GM23338 (cell line): ENCODE measurements around the gene SLC8B1. TPM values are rescaled to one million over a fixed set of nuclear protein-coding genes. Genes with fewer than 3 reads are reported as not detected.

Experiments
- ATAC-seq: fragments of 200-7000 bp; cut with Tn5 transposase; 3 replicates; pipeline ENCODE4 v1.9.1; 2020
- DNase-seq: peaks from one replicate; pipeline ENCODE4 v3.0.0-alpha.2; 2015; ENCODE audit warnings: low spot score
- H2AFZ ChIP-seq: fragments of 200-600 bp; sonication (generic); 2 replicates; pipeline ENCODE4 v1.8.0; 2016; ENCODE audit warnings: antibody characterized with exemption, mild to moderate bottlenecking, moderate library complexity
- H3F3A ChIP-seq: fragments of 200-600 bp; sonication (generic); replicated peaks from 2 replicates; pipeline ENCODE4 v1.8.0; 2017; ENCODE audit warnings: antibody characterized with exemption, mixed run types, low read depth
- H3K27ac ChIP-seq: fragments of 200-600 bp; sonication (generic); 2 replicates; pipeline ENCODE4 v1.6.1; 2016; ENCODE audit warnings: low read depth
- H3K27me3 ChIP-seq: fragments of 200-600 bp; sonication (generic); 2 replicates; pipeline ENCODE4 v1.8.0; 2016; ENCODE audit warnings: mild to moderate bottlenecking, mixed run types, moderate library complexity; ENCODE audit not compliant: insufficient read depth
- H3K36me3 ChIP-seq: fragments of 200-600 bp; sonication (generic); 2 replicates; pipeline ENCODE4 v1.8.0; 2016; ENCODE audit warnings: mild to moderate bottlenecking; ENCODE audit not compliant: insufficient read depth
- H3K4me1 ChIP-seq: fragments of 200-600 bp; sonication (generic); 2 replicates; pipeline ENCODE4 v1.8.0; 2016; ENCODE audit warnings: mild to moderate bottlenecking, moderate library complexity; ENCODE audit not compliant: insufficient read depth
- H3K4me2 ChIP-seq: fragments of 200-600 bp; sonication (generic); 2 replicates; pipeline ENCODE4 v1.7.1; 2017; ENCODE audit warnings: mixed run types
- H3K4me3 ChIP-seq: fragments of 200-600 bp; sonication (generic); 2 replicates; pipeline ENCODE4 v1.6.1; 2016; ENCODE audit warnings: mixed run types
- H3K79me2 ChIP-seq: fragments of 200-600 bp; sonication (generic); replicated peaks from 2 replicates; pipeline ENCODE4 v1.8.0; 2017; ENCODE audit warnings: mild to moderate bottlenecking; ENCODE audit not compliant: insufficient read depth
- H3K9me2 ChIP-seq: fragments of 200-600 bp; sonication (generic); 2 replicates; pipeline ENCODE4 v1.8.0; 2017; ENCODE audit not compliant: insufficient read depth
- H4K20me1 ChIP-seq: fragments of 200-600 bp; sonication (generic); replicated peaks from 2 replicates; pipeline ENCODE4 v1.8.0; 2017; ENCODE audit warnings: mild to moderate bottlenecking; ENCODE audit not compliant: insufficient read depth
- H3K27ac Mint-ChIP-seq: 2 replicates; pipeline ENCODE4 v1.8.0; 2020; ENCODE audit warnings: inconsistent platforms, mild to moderate bottlenecking, moderate library complexity, mixed read lengths
- H3K27me3 Mint-ChIP-seq: 3 replicates; pipeline ENCODE4 v1.8.0; 2022; ENCODE audit warnings: low read depth, mild to moderate bottlenecking, moderate library complexity, mixed read lengths, inconsistent platforms; ENCODE audit not compliant: insufficient read depth, poor library complexity
- H3K36me3 Mint-ChIP-seq: 3 replicates; pipeline ENCODE4 v1.8.0; 2021; ENCODE audit warnings: low read depth, mild to moderate bottlenecking, inconsistent platforms, moderate library complexity, mixed read lengths
- H3K4me1 Mint-ChIP-seq: 3 replicates; pipeline ENCODE4 v1.8.0; 2020; ENCODE audit warnings: mild to moderate bottlenecking, inconsistent platforms, mixed read lengths
- H3K4me3 Mint-ChIP-seq: 3 replicates; pipeline ENCODE4 v1.8.0; 2021; ENCODE audit warnings: moderate library complexity, mild to moderate bottlenecking, inconsistent platforms, mixed read lengths
- H3K9me3 Mint-ChIP-seq: 3 replicates; pipeline ENCODE4 v1.8.0; 2020; ENCODE audit warnings: moderate library complexity, mild to moderate bottlenecking, inconsistent platforms, mixed read lengths
- CREB1 ChIP-seq: fragments of 250-450 bp; sonication (Bioruptor Pico); IDR thresholded peaks from 2 replicates; pipeline ENCODE4 v1.5.0; 2020; ENCODE audit warnings: low read depth, mild to moderate bottlenecking, moderate library complexity
- CTCF ChIP-seq, 2 experiments: fragments of 200-600 bp in 1 of 2; sonication (generic) in 1 of 2; conservative IDR thresholded peaks; 2 replicates each; pipeline versions ENCODE4 v1.5.1 to v1.6.1; 2016 to 2017; ENCODE audit warnings: antibody characterized with exemption in 2 of 2, low read depth in 2 of 2, mild to moderate bottlenecking in 2 of 2, moderate library complexity in 1 of 2
- EZH2 ChIP-seq: fragments of 200-600 bp; sonication (generic); IDR thresholded peaks from one replicate; pipeline ENCODE4 v1.8.0; 2017; ENCODE audit warnings: antibody characterized with exemption, mild to moderate bottlenecking, low read depth; ENCODE audit not compliant: unreplicated experiment
- EZH2phosphoT487 ChIP-seq: fragments of 200-600 bp; sonication (generic); IDR thresholded peaks from one replicate; pipeline ENCODE4 v1.8.1; 2018; ENCODE audit warnings: antibody characterized with exemption; ENCODE audit not compliant: unreplicated experiment
- JUNB ChIP-seq: IDR thresholded peaks from one replicate; pipeline ENCODE4 v1.6.1; 2016; ENCODE audit warnings: antibody characterized with exemption; ENCODE audit not compliant: unreplicated experiment
- NANOG ChIP-seq: IDR thresholded peaks from 2 replicates; pipeline ENCODE4 v1.6.1; 2016; ENCODE audit warnings: antibody characterized with exemption, borderline replicate concordance
- POLR2AphosphoS5 ChIP-seq: IDR thresholded peaks from 2 replicates; pipeline ENCODE4 v1.6.1; 2016; ENCODE audit warnings: antibody characterized with exemption, low read depth
- REST ChIP-seq: IDR thresholded peaks from one replicate; pipeline ENCODE4 v1.6.1; 2018; ENCODE audit warnings: antibody characterized with exemption; ENCODE audit not compliant: unreplicated experiment
- STAT1 ChIP-seq: IDR thresholded peaks from one replicate; pipeline ENCODE4 v1.6.1; 2016; ENCODE audit warnings: antibody characterized with exemption; ENCODE audit not compliant: unreplicated experiment
- ZNF114 ChIP-seq: fragments of 250-450 bp; sonication (Bioruptor Pico); IDR thresholded peaks from 2 replicates; pipeline ENCODE4 v1.5.0; 2020; ENCODE audit warnings: mild to moderate bottlenecking, moderate library complexity
- ZNF331 ChIP-seq: fragments of 250-450 bp; sonication (Bioruptor Pico); IDR thresholded peaks from 2 replicates; pipeline ENCODE4 v1.5.0; 2020; ENCODE audit warnings: low read depth, mild to moderate bottlenecking, moderate library complexity
- polyA plus RNA-seq: library from polyadenylated mRNA; unstranded; fragments of >200 nt; fragmentation: Nextera tagmentation; extraction: Ambion mirVana; gene quantifications from 2 replicates; pipeline ENCODE4 v1.2.1, GENCODE V29; 2016
- total RNA-seq: library from RNA; depleted of rRNA; stranded (reverse); fragments of >200 nt; shearing (Covaris generic); gene quantifications from 2 replicates; pipeline ENCODE4 v1.2.3, GENCODE V29; 2014
- TF ChIP-seq, protein P1 (sequence below): IDR thresholded peaks from 2 replicates; pipeline ENCODE4 v1.6.1; 2016; ENCODE audit warnings: antibody characterized with exemption
- TF ChIP-seq, protein P2 (sequence below): fragments of 250-450 bp; sonication (Bioruptor Pico); IDR thresholded peaks from 2 replicates; pipeline ENCODE4 v1.5.0; 2020; ENCODE audit warnings: mild to moderate bottlenecking, moderate library complexity

Gene SLC8B1
- total and polyA plus RNA-seq, 2 experiments from 2014 or later = 6.0 to 8.9 TPM

- Mint-ChIP-seq H3K36me3 (peaks cover 21% of the 10 kb centered on the region), H3K4me3 (no peak overlapping the region), H3K27ac (no peak overlapping the region), H3K9me3 (no peaks in the 10 kb centered on the region; the same call in 2 of the 3 replicates), H3K4me1 (no peaks in the 10 kb centered on the region), H3K27me3 (peaks cover 3% of the 10 kb centered on the region)
- Histone ChIP-seq H3K79me2 (no peaks in the 10 kb centered on the region), H3K27ac (no peak overlapping the region), H3K4me2 (no peak overlapping the region), H3F3A (no peaks in the 10 kb centered on the region), H3K4me3 (no peak overlapping the region), H2AFZ (no peak overlapping the region), H4K20me1 (no peaks in the 10 kb centered on the region; the same call in 1 of the 2 replicates), H3K36me3 (no peaks in the 10 kb centered on the region), H3K27me3 (no peaks in the 10 kb centered on the region), H3K4me1 (no peaks in the 10 kb centered on the region), H3K9me2 (no peaks in the 10 kb centered on the region)
- no peak for TF ChIP-seq STAT1
- TF ChIP-seq, protein P1, sequence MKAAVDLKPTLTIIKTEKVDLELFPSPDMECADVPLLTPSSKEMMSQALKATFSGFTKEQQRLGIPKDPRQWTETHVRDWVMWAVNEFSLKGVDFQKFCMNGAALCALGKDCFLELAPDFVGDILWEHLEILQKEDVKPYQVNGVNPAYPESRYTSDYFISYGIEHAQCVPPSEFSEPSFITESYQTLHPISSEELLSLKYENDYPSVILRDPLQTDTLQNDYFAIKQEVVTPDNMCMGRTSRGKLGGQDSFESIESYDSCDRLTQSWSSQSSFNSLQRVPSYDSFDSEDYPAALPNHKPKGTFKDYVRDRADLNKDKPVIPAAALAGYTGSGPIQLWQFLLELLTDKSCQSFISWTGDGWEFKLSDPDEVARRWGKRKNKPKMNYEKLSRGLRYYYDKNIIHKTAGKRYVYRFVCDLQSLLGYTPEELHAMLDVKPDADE = no peak
- TF ChIP-seq ZNF331 (CRISPR knock-in tag) = no peak
- no peak for TF ChIP-seq CREB1 (CRISPR knock-in tag)
- TF ChIP-seq EZH2 = no peak
- no peak for TF ChIP-seq POLR2AphosphoS5
- no peak for TF ChIP-seq REST
- TF ChIP-seq NANOG = no peak
- no peak for TF ChIP-seq JUNB
- TF ChIP-seq CTCF (conservative IDR thresholded peaks at IDR 0.05; ENCODE audit: low read depth in 2 of 2) = no peak
- TF ChIP-seq ZNF114 (CRISPR knock-in tag) = no peak
- TF ChIP-seq, protein P2, sequence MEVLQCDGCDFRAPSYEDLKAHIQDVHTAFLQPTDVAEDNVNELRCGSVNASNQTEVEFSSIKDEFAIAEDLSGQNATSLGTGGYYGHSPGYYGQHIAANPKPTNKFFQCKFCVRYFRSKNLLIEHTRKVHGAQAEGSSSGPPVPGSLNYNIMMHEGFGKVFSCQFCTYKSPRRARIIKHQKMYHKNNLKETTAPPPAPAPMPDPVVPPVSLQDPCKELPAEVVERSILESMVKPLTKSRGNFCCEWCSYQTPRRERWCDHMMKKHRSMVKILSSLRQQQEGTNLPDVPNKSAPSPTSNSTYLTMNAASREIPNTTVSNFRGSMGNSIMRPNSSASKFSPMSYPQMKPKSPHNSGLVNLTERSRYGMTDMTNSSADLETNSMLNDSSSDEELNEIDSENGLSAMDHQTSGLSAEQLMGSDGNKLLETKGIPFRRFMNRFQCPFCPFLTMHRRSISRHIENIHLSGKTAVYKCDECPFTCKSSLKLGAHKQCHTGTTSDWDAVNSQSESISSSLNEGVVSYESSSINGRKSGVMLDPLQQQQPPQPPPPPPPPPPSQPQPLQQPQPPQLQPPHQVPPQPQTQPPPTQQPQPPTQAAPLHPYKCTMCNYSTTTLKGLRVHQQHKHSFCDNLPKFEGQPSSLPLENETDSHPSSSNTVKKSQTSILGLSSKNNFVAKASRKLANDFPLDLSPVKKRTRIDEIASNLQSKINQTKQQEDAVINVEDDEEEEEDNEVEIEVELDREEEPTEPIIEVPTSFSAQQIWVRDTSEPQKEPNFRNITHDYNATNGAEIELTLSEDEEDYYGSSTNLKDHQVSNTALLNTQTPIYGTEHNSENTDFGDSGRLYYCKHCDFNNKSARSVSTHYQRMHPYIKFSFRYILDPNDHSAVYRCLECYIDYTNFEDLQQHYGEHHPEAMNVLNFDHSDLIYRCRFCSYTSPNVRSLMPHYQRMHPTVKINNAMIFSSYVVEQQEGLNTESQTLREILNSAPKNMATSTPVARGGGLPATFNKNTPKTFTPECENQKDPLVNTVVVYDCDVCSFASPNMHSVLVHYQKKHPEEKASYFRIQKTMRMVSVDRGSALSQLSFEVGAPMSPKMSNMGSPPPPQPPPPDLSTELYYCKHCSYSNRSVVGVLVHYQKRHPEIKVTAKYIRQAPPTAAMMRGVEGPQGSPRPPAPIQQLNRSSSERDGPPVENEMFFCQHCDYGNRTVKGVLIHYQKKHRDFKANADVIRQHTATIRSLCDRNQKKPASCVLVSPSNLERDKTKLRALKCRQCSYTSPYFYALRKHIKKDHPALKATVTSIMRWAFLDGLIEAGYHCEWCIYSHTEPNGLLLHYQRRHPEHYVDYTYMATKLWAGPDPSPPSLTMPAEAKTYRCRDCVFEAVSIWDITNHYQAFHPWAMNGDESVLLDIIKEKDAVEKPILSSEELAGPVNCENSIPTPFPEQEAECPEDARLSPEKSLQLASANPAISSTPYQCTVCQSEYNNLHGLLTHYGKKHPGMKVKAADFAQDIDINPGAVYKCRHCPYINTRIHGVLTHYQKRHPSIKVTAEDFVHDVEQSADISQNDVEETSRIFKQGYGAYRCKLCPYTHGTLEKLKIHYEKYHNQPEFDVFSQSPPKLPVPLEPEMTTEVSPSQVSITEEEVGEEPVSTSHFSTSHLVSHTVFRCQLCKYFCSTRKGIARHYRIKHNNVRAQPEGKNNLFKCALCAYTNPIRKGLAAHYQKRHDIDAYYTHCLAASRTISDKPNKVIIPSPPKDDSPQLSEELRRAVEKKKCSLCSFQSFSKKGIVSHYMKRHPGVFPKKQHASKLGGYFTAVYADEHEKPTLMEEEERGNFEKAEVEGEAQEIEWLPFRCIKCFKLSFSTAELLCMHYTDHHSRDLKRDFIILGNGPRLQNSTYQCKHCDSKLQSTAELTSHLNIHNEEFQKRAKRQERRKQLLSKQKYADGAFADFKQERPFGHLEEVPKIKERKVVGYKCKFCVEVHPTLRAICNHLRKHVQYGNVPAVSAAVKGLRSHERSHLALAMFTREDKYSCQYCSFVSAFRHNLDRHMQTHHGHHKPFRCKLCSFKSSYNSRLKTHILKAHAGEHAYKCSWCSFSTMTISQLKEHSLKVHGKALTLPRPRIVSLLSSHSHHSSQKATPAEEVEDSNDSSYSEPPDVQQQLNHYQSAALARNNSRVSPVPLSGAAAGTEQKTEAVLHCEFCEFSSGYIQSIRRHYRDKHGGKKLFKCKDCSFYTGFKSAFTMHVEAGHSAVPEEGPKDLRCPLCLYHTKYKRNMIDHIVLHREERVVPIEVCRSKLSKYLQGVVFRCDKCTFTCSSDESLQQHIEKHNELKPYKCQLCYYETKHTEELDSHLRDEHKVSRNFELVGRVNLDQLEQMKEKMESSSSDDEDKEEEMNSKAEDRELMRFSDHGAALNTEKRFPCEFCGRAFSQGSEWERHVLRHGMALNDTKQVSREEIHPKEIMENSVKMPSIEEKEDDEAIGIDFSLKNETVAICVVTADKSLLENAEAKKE (CRISPR knock-in tag) = no peak
- TF ChIP-seq EZH2phosphoT487 = no peak
- ATAC-seq (no peak), DNase-seq (no peak)
These were observed 37.5 kb upstream of the SLC8B1 start for GRCh38 chr12:113372371-113372770.
